ENCODE results near the gene FSTL4.
"Not testable (repeated sequence)": the region's sequence is repeated elsewhere in the genome, so short reads cannot be mapped to it uniquely, and the experiment has no call there.

The FSTL4 gene

DNA sequence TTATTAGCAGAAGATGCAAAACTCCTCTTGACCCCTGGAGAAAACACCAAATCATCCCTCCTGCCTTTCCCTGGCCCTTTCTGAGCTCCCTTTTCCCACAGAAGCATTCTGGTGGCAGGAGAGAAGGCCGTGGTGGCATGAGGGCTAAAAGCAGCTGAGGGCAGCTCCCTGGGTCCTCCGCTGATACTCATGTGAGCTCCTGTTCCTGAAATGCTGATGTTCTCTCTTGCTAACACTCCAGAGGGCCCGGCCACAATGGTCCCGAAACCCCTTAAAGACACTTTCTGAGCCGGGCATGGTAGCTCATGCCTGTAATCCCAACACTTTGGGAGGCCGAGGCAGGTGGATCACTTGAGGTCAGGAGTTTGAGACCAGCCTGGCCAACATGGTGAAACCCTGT is 377.4 kb downstream of the FSTL4 start:
- in situ Hi-C loops (cut with MboI; ENCODE audit: low sequenced_read_pairs), result no loop called here

DNA sequence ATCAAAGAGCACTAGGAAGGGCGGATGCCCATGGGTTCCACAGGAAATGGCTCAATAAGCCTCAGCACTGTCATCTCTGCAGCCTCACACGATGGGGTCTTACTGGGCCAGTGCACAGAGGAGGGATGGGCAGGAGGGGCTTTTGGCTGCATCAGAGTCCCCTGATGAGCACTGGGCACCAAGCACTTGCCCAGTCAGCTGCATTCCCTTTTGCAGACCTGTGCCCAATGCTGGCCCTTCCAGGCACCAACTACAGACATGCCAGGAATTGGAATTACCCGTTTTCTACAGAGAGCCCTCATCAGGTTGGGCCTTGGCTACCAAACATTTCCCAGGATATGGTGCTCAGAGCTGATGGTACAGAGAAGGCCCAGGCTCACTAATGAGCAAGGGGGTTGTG is 378.1 kb downstream of the FSTL4 start:
- in situ Hi-C loops (cut with MboI; ENCODE audit: low sequenced_read_pairs), result no loop called here

DNA sequence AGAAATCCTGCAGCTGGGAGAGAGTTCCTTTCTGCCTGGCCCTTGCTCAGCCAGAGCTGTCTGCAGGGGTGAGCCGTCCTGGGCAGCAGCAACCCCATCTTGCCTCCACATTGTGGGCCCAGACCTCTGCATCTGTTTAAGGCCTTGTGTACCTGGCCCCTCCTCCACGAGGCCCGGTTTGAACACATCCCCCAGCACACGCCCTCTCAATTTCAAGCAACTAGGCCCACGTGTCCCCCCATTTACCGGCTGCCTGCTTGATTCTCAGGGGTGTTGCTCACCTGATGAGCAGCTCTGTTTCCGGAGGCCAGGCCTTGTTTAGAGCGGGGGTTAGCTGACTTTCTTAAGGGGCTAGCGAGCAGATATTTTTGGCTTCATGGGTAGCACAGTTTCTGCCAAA is 378.7 kb downstream of the FSTL4 start:
- in situ Hi-C loops (cut with MboI; ENCODE audit: low sequenced_read_pairs), result no loop called here

DNA sequence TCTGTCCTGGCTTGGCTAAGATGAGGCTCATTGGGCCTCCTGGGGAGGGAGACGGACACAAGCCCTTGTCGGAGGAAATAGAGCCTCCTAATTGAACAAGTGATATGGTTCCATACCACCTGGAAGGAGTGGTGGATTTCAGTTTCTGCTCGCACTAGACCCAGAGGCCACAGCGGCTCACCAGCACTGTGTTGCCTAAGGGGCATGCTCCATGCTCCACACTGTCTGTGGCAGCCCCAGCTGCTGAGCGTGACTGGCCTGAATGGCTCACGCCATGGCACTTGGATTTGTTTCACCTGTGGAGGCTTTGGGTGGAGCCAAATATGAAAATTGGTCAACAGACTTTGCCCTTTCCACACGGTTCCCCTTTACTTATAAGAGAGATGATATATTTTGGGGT is 379.4 kb downstream of the FSTL4 start:
- in situ Hi-C loops (cut with MboI; ENCODE audit: low sequenced_read_pairs), result no loop called here

DNA sequence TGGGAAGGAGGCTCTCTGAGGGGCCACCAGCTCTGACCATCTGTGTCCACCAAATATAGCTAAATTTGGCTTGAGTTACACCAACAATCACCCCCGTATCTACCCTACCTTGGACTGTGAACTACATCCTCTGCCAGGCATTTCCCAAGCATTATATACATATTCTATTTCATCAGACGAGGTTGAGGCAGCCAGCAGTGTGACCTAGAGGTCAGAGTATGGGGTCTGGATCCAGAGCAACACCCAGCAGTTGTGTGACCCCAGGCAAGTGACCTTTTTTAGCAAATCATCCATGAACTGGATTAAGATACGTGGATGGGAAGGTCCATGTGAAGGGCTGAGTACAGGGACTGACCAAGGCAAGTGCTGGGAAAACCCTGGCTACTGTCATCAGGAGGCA is 379.9 kb downstream of the FSTL4 start:
- in situ Hi-C loops (cut with MboI; ENCODE audit: low sequenced_read_pairs), result no loop called here

DNA sequence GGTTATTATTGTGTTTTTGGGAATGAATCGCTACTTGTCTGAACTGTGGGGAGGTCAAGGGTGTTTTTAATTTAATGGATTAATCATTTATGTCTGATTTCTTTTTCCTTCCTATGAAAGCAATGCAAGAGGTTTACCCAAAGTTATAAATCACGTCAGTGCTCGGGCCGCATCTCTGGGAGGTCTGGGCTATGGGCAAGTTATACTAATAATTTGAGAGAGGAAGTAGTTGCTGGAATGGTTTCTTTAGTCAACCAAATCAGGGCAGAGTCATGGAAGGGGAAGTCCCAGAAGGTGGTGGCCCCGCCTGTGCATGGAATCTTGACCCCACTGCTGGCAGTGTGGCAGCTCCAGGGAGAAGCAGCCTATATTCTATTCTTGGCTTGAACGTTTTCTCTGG is 380.3 kb downstream of the FSTL4 start:
- in situ Hi-C loops (cut with MboI; ENCODE audit: low sequenced_read_pairs), result no loop called here

DNA sequence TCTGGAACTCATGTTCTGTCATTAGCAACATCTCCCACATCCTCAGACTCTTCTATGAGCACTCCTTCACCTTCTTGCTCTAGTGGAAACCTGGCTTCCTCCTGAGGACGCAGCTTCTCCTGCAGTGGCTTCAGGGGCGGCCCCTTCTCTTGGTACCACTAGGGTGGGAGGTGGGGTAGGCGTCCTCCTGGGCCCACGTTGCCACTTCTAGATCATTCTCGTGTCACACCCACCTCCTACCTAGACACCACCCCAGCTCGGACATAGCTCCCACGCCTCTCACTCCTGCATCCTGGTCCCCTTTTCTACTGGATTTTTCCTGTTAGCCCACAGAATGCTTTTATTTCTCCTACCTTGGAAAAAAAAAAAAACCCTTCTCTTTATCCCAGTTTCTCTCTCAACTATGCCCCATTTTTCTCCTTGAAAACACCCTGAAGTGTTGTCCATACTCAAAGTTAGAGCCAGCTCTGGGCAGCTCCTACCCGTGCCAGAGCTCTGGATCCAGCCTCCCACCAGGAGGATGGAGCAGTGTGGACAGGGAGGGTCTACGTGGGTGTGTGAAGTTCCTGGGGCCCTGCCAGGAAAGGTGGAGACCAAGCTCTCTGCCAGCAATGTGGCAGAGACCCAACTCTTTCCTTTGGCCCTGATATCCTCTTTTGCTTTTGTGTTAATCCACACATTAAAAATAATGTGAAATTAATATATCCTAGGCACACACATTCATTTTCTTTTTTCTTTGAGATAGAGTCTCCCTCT is 381.3 kb downstream of the FSTL4 start:
- in situ Hi-C loops (cut with MboI; ENCODE audit: low sequenced_read_pairs), result no loop called here

DNA sequence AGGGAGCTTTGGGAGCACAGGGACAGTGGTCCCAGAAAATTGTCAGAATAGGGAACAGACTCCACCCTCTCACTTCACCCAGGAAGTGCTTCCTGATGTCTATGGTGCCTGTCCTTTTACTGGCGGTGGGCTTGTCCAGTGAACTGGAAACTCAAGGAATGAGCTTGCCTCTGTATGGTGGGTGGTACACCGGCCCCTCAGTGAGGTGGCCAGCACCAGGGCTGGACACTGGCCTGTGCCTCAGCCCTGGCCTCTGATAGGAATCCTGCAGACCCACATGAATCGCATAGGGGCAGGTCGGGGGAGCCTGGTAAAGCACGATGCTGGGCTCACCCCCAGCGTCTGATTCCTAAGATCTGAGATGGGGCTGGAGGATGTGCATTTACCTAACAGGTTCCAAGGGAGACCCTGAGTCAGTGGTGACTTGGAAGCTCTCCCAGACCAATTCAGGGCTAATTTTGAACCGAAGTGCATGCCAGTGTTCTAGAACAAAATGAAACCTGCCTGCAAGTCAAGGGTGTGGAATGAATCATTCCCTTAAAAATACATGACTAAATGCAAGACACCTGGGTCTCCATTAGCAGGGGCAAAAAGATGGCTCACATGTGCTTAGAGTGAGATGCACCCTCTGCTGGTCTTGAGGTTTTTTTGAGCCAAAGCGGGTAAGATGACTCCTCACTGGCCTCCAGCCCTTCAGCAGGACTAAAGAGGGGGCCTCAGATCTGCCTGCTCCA is 382.2 kb downstream of the FSTL4 start:
- in situ Hi-C loops (cut with MboI; ENCODE audit: low sequenced_read_pairs), result no loop called here

DNA sequence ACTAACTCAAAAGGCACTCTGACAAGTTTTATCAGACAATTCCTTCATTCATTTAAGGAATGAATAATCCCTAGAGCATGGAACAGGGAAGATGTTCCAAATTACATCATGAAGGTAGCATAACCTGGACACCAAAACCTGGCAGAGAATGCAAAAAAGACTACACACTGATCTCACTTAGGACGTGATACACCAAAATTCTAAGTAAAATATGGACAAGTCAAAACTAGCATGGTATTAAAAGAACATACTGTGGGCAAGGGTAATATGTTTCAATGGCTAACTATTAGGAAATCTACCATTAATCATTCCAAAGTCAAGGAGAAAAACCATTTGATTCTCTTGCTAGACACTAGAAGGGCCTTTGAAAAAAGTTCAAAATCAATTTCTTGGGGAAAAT is 384.0 kb downstream of the FSTL4 start:
- in situ Hi-C loops (cut with MboI; ENCODE audit: low sequenced_read_pairs), result no loop called here

DNA sequence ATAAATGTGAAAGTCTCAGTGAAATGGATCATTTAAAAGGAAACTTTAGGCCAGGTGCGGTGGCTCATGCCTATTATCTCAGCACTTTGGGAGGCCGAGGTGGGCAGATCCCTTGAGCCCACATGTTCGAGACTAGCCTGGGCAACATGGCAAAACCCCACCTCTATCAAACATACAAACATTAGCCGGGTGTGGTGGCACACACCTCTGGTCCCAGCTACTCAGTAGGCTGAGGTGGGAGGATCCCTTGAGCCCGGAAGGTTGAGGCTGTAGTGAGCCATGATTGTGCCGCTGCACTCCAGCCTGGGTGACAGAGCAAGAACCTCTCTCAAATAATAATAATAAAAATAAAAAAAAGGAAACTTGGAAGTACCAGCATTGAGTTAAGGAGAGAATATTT is 384.4 kb downstream of the FSTL4 start:
- in situ Hi-C loops (cut with MboI; ENCODE audit: low sequenced_read_pairs), result no loop called here

DNA sequence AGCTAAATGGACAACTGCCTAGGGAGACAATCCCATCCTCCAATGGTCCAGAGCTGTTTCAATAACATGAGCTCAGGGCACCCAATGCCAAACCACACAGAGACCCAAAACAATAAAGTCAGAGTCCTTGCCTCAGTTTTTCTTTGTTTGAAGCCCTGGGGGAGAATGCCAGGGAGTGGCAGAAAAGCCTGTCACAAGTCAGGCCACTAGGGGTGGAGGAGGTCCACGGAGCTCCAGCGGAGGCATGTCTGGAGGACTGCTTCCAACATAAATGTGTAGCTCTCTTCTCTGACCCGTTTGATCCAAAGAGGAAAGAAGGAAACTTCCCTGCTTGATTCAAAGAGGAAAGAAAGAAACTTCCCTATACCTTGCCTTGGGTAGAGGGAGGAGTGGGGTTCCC is 385.3 kb downstream of the FSTL4 start:
- in situ Hi-C loops (cut with MboI; ENCODE audit: low sequenced_read_pairs), result no loop called here

DNA sequence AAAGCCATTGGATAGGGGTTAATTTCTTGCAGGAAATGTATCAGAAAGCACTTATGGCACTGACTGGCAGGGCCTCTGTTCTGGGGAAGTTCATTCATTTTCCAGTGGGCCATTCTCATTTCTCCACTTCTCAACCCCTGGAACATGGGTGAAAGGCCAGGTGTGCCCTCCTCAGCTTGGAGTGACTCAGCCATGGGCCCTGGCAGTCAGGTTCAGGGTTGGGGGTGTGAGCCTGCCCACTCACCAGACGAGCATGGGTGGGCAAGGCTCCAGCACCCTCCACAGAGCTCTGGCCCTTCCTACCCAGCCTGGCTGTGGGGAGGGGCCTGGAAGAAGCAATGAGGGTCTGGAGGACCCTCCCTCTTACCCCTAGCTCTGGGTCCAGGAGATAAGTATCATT is 386.2 kb downstream of the FSTL4 start:
- in situ Hi-C loops (cut with MboI; ENCODE audit: low sequenced_read_pairs), result no loop called here

DNA sequence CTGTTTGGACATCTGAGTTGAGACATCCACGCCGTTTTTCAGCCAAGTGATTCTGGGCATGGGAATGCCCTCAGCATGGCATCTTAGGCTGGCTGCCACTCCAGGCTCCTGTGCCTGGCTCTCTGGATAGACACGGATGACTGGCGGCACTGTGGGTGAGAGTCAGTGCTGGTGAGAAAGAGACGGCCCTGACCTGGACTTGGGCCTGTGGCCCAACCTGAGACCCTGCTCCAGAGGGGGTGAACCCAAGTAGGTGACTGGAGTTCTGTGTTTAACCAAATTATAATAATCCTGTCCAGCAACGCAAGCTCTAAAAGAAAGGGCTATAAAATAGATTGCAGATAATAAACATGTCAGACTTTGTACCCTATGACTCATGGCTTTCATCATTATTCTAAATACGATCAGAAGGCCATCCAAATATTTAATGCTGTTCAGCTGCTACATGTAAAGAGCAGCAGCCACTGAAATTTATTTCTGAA is 386.6 kb downstream of the FSTL4 start:
- in situ Hi-C loops (cut with MboI; ENCODE audit: low sequenced_read_pairs), result no loop called here

DNA sequence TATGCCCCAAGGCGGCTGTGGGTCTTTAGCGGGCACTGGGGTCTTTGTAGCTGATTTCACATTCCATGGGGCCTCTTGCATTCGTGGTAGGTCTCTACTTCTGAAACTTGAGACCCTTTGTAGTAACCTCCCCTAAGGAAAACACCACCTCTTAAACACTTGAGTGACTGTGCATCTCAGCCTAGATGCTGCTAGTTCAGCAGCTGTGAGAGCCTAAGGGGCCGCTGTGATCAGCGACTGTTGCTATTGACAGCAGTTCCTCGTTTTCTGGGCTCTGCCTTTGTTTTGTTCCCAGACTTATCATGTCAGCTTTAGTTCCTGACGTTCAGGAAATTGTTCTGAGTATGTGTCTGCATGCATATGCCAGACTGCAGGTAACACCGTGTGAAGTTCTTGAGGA is 389.4 kb downstream of the FSTL4 start:
- in situ Hi-C loops (cut with MboI; ENCODE audit: low sequenced_read_pairs), result no loop called here

DNA sequence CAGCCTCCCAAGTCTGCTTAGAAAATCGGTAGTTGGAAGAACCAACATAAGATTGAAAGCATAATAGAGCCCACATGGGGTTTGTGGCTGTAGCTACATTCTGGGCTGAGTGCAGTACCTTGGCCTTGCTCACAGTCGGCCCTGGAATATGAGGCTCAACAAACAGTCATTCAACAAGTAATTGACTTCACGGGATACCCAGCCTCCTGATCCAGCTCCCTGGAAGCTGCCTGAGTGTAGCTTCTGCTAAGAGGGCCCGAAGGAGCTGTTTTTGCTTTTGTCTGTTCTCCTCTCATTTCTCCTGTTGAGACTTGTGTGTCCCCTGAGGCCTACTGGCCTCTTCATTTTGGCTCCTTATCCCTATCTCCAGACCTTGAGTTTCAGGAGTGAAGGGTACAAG is 389.8 kb downstream of the FSTL4 start:
- in situ Hi-C loops (cut with MboI; ENCODE audit: low sequenced_read_pairs), result no loop called here

DNA sequence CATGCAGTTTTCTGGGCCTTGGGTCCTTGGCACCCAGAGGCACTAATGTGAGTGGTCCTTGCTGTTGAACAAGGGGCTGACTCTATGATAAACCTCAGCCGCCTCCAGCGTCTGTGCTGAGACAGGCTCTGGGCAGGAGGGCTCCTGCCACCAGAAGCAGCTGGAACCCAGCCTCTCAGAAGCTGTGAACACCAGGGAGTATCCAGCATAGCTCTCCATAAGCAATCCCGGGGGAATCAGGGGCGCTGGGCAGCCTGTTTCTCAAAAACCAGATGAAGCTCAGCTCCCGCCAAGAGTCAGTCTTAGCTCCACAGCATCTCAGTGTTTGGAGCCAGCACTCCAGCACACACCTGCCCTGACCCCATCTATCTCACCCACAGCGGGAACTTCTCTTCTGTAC is 390.3 kb downstream of the FSTL4 start:
- in situ Hi-C loops (cut with MboI; ENCODE audit: low sequenced_read_pairs), result no loop called here

DNA sequence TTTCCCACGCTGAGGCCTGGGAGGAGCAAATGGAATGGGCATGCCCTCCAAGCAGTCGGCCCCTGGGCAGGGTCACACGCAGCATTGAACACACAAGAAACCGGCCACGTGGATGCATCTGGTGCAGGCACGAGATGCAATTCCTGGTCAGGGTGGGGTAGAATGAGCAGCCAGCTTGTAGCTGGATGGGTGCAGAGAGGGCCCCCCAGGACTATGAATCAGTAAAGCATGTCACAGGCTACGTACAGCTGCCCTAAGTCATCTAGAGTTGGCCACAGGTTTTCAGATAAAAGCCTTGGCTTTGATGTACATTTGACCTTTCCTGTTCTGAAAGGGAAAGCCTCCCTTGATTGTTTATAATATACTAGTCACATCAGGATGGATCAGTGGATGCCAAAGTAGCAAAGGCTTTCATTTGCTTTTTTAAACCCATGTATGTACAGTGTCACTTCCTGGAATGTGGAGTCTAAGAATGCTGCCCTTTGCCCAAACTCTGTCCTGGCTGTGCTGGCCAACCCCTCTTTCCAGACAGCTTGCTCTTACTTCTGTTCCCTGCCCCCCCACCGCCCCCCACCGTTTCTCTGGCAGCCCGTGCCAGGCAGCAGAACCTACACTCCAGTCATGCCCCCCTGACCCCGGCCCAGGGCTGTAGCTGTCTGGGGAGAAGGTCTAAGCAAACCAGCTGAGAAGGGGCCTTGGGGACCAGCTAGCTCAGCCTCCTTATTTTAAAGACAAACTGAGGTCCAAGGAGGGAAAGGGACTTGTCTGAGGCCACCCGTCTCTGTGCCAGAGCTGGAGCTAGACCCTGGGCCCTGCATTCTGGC is 391.3 kb downstream of the FSTL4 start:
- in situ Hi-C loops (cut with MboI; ENCODE audit: low sequenced_read_pairs), result no loop called here

DNA sequence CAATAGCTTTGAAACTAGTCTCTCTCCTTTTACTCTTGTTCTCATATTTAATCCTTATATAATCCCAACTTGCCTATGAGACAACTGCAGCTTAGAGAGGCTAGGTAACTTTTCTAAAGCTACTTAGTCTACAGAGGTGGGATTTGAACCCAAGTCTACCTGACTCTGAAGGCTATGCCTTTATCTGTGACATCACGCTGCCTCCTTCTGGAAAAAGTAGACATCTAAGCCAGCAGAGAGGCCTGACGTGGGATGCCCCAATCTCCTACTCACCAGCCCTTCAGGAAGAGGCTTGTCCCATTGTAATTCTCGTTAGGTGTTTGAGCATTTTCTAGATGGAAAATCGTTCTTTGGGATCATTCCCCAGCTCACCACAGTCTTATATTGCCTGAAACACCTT is 393.0 kb downstream of the FSTL4 start:
- in situ Hi-C loops (cut with MboI; ENCODE audit: low sequenced_read_pairs), result no loop called here

DNA sequence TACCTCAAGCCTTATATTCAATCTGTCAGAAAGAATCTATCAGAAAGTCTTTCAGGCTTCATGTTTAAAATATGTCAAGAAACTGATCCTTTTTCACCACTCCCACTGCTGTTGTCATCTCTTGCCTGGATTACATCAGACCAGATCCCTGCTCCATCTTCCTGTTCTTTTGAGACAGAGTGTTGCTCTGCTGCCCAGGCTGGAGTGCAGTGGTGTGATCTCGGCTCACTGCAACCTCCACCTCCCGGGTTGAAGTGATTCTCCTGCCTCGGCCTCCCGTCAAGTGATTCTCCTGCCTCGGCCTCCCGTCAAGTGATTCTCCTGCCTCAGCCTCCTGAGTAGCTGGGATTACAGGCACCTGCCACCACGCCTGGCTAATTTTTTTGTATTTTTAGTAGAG is 396.2 kb downstream of the FSTL4 start:
- in situ Hi-C loops (cut with MboI; ENCODE audit: low sequenced_read_pairs), result not testable (repeated sequence)

DNA sequence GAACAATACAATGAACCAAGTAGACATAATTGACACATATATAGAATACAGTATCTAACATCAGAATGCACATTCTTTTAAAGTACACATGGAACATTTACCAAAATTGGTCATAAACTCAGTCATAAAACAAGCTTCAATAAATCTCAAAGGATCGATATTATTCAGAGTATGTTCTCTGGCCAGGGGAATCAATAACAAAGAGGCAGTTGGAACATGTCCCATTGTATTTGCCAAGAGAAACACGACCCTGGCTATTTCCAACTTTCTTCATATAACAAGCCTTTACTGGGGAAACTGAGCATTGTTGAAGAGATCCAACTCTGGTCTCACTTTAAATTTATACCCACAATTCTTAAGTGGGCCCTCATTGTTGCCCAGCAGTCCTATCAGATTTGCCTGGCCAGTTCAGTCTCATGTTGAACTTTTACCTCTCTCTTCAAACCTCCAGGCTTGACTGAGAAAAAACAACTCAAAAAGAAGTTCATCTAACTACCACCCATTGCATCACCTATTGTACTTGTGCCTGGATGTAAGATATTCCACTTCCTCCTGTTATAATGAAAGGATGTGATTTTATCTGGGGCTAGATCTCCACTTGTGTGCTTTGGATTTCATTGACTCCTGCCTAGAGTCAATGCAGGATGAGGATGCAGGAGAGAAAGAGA is 398.1 kb downstream of the FSTL4 start:
- in situ Hi-C loops (cut with MboI; ENCODE audit: low sequenced_read_pairs), result no loop called here

DNA sequence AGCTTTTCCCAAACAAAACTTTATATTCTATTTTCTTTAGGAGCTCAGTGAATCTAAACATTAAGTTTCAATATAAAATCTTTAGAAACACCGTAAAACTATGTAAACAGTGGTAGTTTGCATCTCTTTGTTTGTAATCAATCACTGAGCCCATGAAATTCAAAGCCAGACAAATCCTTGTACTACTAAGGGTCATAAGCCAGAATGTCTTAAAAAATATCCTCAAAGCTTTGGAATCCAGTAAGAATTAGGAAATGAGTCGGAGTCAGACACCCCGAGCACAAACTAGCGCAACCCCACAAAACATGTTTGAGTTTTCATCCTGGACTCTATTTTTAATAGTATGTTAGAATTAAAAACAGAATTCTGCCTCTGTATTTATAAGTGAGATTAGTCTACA is 406.7 kb downstream of the FSTL4 start:
- in situ Hi-C loops (cut with MboI; ENCODE audit: low sequenced_read_pairs), result no loop called here
